ENCODE measurements around the gene SH2D1B. TPM values are rescaled to one million over a fixed set of nuclear protein-coding genes. Genes with fewer than 3 reads are reported as not detected.
"Not testable (repeated sequence)": the region's sequence is repeated elsewhere in the genome, so short reads cannot be mapped to it uniquely, and the experiment has no call there.

Gene SH2D1B
- total and polyA plus RNA-seq, 10 donors, result 0.85 to 11.0 (median 4.6) TPM

DNA sequence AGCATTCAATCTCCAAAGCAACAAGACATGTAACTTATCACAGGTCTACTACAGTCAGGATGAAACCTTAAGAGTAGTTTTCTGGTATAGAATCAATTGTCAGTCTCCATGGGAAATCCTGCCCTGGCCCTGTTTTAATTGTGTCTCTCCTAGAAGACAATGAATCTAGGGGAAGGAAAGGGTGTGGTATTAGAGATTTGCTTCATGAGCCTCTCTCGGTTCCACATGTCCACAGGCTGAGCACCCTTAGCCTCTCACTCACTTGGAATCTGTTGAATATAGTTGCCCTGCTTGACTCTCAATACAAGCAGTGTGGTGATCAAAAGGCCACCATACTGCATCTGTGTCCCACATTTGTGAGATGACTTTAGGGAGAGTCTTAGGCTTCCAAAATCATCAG is 53.0 kb downstream of the SH2D1B start:
- H3K27me3 ChIP-seq (replicated peaks in 1 of 7), result peaks cover 0 to 17% (median 0%) of the 10 kb centered on the region in 7 donors
- H3K27ac ChIP-seq, result no peak overlapping the region
- H3K9me3 ChIP-seq, result no peaks in the 10 kb centered on the region
- H3K4me1 ChIP-seq, result no peaks in the 10 kb centered on the region
- 56 to 75% (median 64%) methylated on average over 1 of the region's 1 CpG for WGBS, 5 donors
- H3K4me3 ChIP-seq, result no peak overlapping the region
- peaks cover 0 to 24% (median 0%) of the 10 kb centered on the region in 6 donors for H3K36me3 ChIP-seq
- DNase-seq, result no peak
- intact Hi-C loops (cut with DNase I; ENCODE audit: low total_unique reads), result no loop called here
- no peak for TF ChIP-seq POLR2AphosphoS5 (IDR thresholded peaks at IDR 0.05)
- no peak for TF ChIP-seq POLR2A (IDR thresholded peaks at IDR 0.05)
- TF ChIP-seq, protein P1, sequence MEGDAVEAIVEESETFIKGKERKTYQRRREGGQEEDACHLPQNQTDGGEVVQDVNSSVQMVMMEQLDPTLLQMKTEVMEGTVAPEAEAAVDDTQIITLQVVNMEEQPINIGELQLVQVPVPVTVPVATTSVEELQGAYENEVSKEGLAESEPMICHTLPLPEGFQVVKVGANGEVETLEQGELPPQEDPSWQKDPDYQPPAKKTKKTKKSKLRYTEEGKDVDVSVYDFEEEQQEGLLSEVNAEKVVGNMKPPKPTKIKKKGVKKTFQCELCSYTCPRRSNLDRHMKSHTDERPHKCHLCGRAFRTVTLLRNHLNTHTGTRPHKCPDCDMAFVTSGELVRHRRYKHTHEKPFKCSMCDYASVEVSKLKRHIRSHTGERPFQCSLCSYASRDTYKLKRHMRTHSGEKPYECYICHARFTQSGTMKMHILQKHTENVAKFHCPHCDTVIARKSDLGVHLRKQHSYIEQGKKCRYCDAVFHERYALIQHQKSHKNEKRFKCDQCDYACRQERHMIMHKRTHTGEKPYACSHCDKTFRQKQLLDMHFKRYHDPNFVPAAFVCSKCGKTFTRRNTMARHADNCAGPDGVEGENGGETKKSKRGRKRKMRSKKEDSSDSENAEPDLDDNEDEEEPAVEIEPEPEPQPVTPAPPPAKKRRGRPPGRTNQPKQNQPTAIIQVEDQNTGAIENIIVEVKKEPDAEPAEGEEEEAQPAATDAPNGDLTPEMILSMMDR (IDR thresholded peaks at IDR 0.05 in 8 of 11, conservative IDR thresholded peaks at IDR 0.05 in 3 of 11), result no peak

DNA sequence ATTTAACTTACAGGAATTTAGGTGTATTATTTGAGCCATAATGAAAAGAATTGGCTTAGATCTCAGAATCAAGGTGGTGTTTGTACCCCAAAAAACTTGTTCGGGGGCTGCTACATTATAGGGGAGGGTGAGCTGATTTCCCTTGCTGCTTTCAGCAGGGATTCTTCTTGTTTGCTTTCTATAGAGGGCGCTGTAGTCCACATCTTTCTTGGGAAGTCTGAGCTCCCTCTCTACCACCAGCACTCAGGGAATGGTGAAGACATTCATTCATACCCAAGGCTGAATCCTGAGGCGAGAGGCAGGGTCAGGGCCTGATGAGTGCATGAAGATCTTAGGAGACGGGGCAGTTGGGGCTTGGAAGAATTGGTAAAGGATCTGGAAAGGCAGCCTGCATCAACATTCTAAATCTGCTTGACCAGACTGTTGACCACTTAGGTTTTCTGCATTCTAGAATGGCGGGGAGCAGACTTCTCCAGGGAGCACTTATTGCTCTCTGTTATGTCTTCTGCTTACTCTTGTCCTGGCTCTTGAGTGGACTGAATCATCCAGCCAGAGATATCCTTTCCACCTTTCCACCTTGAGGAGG is 54.2 kb downstream of the SH2D1B start:
- Histone ChIP-seq H3K4me3 (no peak overlapping the region), H3K27me3 (replicated peaks in 1 of 7) (peaks cover 0 to 17% (median 0%) of the 10 kb centered on the region in 7 donors), H3K9me3 (no peaks in the 10 kb centered on the region), H3K27ac (no peak overlapping the region), H3K4me1 (no peaks in the 10 kb centered on the region), H3K36me3 (peaks cover 0 to 24% (median 0%) of the 10 kb centered on the region in 6 donors)
- TF ChIP-seq POLR2AphosphoS5 (IDR thresholded peaks at IDR 0.05) (no peak), POLR2A (IDR thresholded peaks at IDR 0.05) (no peak)
- TF ChIP-seq, protein P1 (IDR thresholded peaks at IDR 0.05 in 8 of 11, conservative IDR thresholded peaks at IDR 0.05 in 3 of 11), result peak in 6 of 11 experiments; percentile 11 to 46 (median 22)
- 41 to 59% (median 45%) methylated on average over 4 to 5 of the region's 5 CpGs for WGBS, 5 donors
- no peak for DNase-seq
- intact Hi-C loops (cut with DNase I; ENCODE audit: low total_unique reads), result no loop called here

- Histone ChIP-seq H3K27ac (no peak overlapping the region), H3K4me1 (no peaks in the 10 kb centered on the region), H3K9me3 (no peaks in the 10 kb centered on the region), H3K4me3 (no peak overlapping the region), H3K36me3 (peaks cover 0 to 24% (median 0%) of the 10 kb centered on the region in 6 donors), H3K27me3 (replicated peaks in 1 of 7) (peaks cover 0 to 17% (median 0%) of the 10 kb centered on the region in 7 donors)
- TF ChIP-seq, protein P1 (IDR thresholded peaks at IDR 0.05 in 8 of 11, conservative IDR thresholded peaks at IDR 0.05 in 3 of 11), result no peak
- TF ChIP-seq POLR2A (IDR thresholded peaks at IDR 0.05) (no peak), POLR2AphosphoS5 (IDR thresholded peaks at IDR 0.05) (no peak)
- WGBS, 5 donors, result 61 to 75% (median 67%) methylated on average over 3 to 5 of the region's 5 CpGs
- intact Hi-C loops (cut with DNase I; ENCODE audit: low total_unique reads), result no loop called here
- no peak for DNase-seq
Measured at GRCh38 chr1:162353702-162354101, 58.2 kb downstream of the SH2D1B start.

DNA sequence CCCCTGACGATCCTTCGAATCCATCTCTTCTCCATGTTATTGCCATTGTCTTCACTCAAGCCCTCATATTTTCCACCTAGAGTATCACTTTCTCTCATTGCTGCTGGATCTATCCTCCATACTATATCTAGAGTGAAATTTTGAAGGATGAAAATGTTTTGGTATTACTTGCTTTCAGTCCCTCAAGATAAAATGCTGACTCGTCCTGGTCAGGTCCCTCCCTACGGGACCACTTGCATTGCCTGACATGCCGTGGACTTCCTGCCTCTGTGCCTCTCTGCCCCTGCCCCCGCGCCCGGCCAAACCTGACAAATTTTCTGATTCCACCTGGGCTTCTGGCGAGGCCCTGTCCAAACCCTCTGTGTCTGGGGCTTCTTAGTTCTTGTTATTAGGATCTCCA is 58.9 kb downstream of the SH2D1B start:
- intact Hi-C loops (cut with DNase I; ENCODE audit: low total_unique reads), result no loop called here
- TF ChIP-seq, protein P1 (IDR thresholded peaks at IDR 0.05 in 8 of 11, conservative IDR thresholded peaks at IDR 0.05 in 3 of 11), result no peak
- no peak for TF ChIP-seq POLR2AphosphoS5 (IDR thresholded peaks at IDR 0.05)
- no peak for TF ChIP-seq POLR2A (IDR thresholded peaks at IDR 0.05)
- H3K27ac ChIP-seq, result no peak overlapping the region
- no peaks in the 10 kb centered on the region for H3K4me1 ChIP-seq
- H3K4me3 ChIP-seq, result no peak overlapping the region
- peaks cover 0 to 17% (median 0%) of the 10 kb centered on the region in 7 donors for H3K27me3 ChIP-seq (replicated peaks in 1 of 7)
- DNase-seq, result no peak
- WGBS, 5 donors, result 68 to 76% (median 72%) methylated on average over 9 of the region's 9 CpGs
- H3K9me3 ChIP-seq, result no peaks in the 10 kb centered on the region
- H3K36me3 ChIP-seq, result peaks cover 0 to 24% (median 0%) of the 10 kb centered on the region in 6 donors

- H3K27me3 ChIP-seq (replicated peaks in 1 of 7); H3K9me3 ChIP-seq; DNase-seq; intact Hi-C loops (cut with DNase I; ENCODE audit: low total_unique reads); H3K4me1 ChIP-seq; H3K4me3 ChIP-seq; H3K27ac ChIP-seq: not testable (repeated sequence)
- peaks cover 0 to 19% (median 0%) of the 10 kb centered on the region in 6 donors for H3K36me3 ChIP-seq
- WGBS, 5 donors, result 54 to 72% (median 61%) methylated on average over 3 to 4 of the region's 4 CpGs
Measured at GRCh38 chr1:162351874-162352273, 60.1 kb downstream of the SH2D1B start.

All from spleen (tissue), 11 donors.